HUES48 (cell line): Measurements from ENCODE around the gene PPP2R5C.
"Not testable (repeated sequence)": the region's sequence is repeated elsewhere in the genome, so short reads cannot be mapped to it uniquely, and the experiment has no call there.

Experiments used
- H3K27ac ChIP-seq: one replicate; pipeline ENCODE4 v1.7.0; 2013; ENCODE audit warnings: low read depth, low read length, inconsistent platforms
- H3K27me3 ChIP-seq: 2 replicates; pipeline ENCODE4 v1.6.1; 2013; ENCODE audit warnings: mild to moderate bottlenecking, low read length; ENCODE audit not compliant: control insufficient read depth, insufficient read depth
- H3K36me3 ChIP-seq: 2 replicates; pipeline ENCODE4 v1.6.1; 2013; ENCODE audit warnings: low read length; ENCODE audit not compliant: control insufficient read depth, insufficient read depth
- H3K4me1 ChIP-seq: 2 replicates; pipeline ENCODE4 v1.6.1; 2013; ENCODE audit warnings: mild to moderate bottlenecking, low read length; ENCODE audit not compliant: control insufficient read depth, insufficient read depth
- H3K4me3 ChIP-seq: 2 replicates; pipeline ENCODE4 v1.5.1; 2013; ENCODE audit warnings: mild to moderate bottlenecking, low read depth, low read length
- H3K9ac ChIP-seq: 2 replicates; pipeline ENCODE4 v1.6.1; 2013; ENCODE audit warnings: mild to moderate bottlenecking, low read depth, low read length, moderate library complexity
- H3K9me3 ChIP-seq: 2 replicates; pipeline ENCODE4 v1.6.1; 2013; ENCODE audit warnings: low read length; ENCODE audit not compliant: control insufficient read depth, insufficient read depth

PPP2R5C gene

GRCh38 chr14:101761032-101761880 is at the start of gene PPP2R5C:
PPP2R5C (plus strand) TSS chr14:101761709; CDS start chr14:101761894, 185 bp downstream.
- Histone ChIP-seq H3K27me3 (peaks cover 23% of the 10 kb centered on the region), H3K4me1 (peaks cover 7% of the 10 kb centered on the region), H3K36me3 (peaks cover 8% of the 10 kb centered on the region), H3K9ac (peak within 1 kb of the TSS; percentile 63; the same call in 1 of the 2 replicates), H3K4me3 (peak within 1 kb of the TSS; percentile 100), H3K27ac (peak within 1 kb of the TSS; percentile 92), H3K9me3 (no peaks in the 10 kb centered on the region)

- not testable (repeated sequence) for H3K27ac ChIP-seq, H3K4me1 ChIP-seq, H3K9me3 ChIP-seq, H3K36me3 ChIP-seq, H3K27me3 ChIP-seq, H3K4me3 ChIP-seq, H3K9ac ChIP-seq
These were observed 49.7 kb upstream of the PPP2R5C start for GRCh38 chr14:101711857-101712233.

GRCh38 chr14:101712341-101712740 is 49.2 kb upstream of the PPP2R5C start:
- not testable (repeated sequence) for H3K9ac ChIP-seq, H3K27me3 ChIP-seq, H3K4me1 ChIP-seq, H3K9me3 ChIP-seq, H3K4me3 ChIP-seq, H3K36me3 ChIP-seq, H3K27ac ChIP-seq

- not testable (repeated sequence) for H3K27me3 ChIP-seq, H3K9me3 ChIP-seq, H3K9ac ChIP-seq, H3K4me1 ChIP-seq, H3K36me3 ChIP-seq, H3K27ac ChIP-seq, H3K4me3 ChIP-seq
These were observed 48.4 kb upstream of the PPP2R5C start for GRCh38 chr14:101713091-101713490.

- H3K27me3 ChIP-seq: no peaks in the 10 kb centered on the region
- H3K9ac ChIP-seq: no peak overlapping the region
- H3K4me3 ChIP-seq: no peak overlapping the region
- no peak overlapping the region for H3K27ac ChIP-seq
- H3K4me1 ChIP-seq: no peaks in the 10 kb centered on the region; the same call in 1 of the 2 replicates
- H3K36me3 ChIP-seq: no peaks in the 10 kb centered on the region
- no peaks in the 10 kb centered on the region for H3K9me3 ChIP-seq
These were observed 47.7 kb upstream of the PPP2R5C start for GRCh38 chr14:101713621-101714349.

- Histone ChIP-seq H3K4me1 (peaks cover under 1% of the 10 kb centered on the region; the same call in 1 of the 2 replicates), H3K36me3 (no peaks in the 10 kb centered on the region), H3K4me3 (no peak overlapping the region), H3K9me3 (no peaks in the 10 kb centered on the region), H3K27me3 (no peaks in the 10 kb centered on the region), H3K27ac (no peak overlapping the region), H3K9ac (no peak overlapping the region)
These were observed 47.1 kb upstream of the PPP2R5C start for GRCh38 chr14:101714394-101714793.

- H3K9ac ChIP-seq: no peak overlapping the region
- no peak overlapping the region for H3K4me3 ChIP-seq
- no peaks in the 10 kb centered on the region for H3K36me3 ChIP-seq
- H3K27me3 ChIP-seq: no peaks in the 10 kb centered on the region
- H3K9me3 ChIP-seq: no peaks in the 10 kb centered on the region
- peaks cover 7% of the 10 kb centered on the region; the same call in 1 of the 2 replicates for H3K4me1 ChIP-seq
- no peak overlapping the region for H3K27ac ChIP-seq
These were observed 46.1 kb upstream of the PPP2R5C start for GRCh38 chr14:101715210-101716076.

GRCh38 chr14:101716077-101716950 is 45.2 kb upstream of the PPP2R5C start:
- H3K27ac ChIP-seq: no peak overlapping the region
- peaks cover 7% of the 10 kb centered on the region; the same call in 1 of the 2 replicates for H3K4me1 ChIP-seq
- no peaks in the 10 kb centered on the region for H3K9me3 ChIP-seq
- no peaks in the 10 kb centered on the region for H3K27me3 ChIP-seq
- H3K4me3 ChIP-seq: no peak overlapping the region
- no peak overlapping the region for H3K9ac ChIP-seq
- no peaks in the 10 kb centered on the region for H3K36me3 ChIP-seq

GRCh38 chr14:101716956-101717662 is 44.4 kb upstream of the PPP2R5C start:
- H3K36me3 ChIP-seq: no peaks in the 10 kb centered on the region

More at GRCh38 chr14:101716956-101717662, 44.4 kb upstream of the PPP2R5C start:
- H3K4me1 ChIP-seq: peaks cover 12% of the 10 kb centered on the region
- no peak overlapping the region for H3K27ac ChIP-seq
- no peak overlapping the region for H3K9ac ChIP-seq
- H3K27me3 ChIP-seq: no peaks in the 10 kb centered on the region
- H3K9me3 ChIP-seq: no peaks in the 10 kb centered on the region
- H3K4me3 ChIP-seq: no peak overlapping the region
